ENCODE results near the gene C18orf63. TPM values are rescaled to one million over a fixed set of nuclear protein-coding genes. Genes with fewer than 3 reads are reported as not detected.
A peak's percentile ranks its signal among the peaks of the same experiment; 100 is the strongest.
"Not testable (repeated sequence)": the region's sequence is repeated elsewhere in the genome, so short reads cannot be mapped to it uniquely, and the experiment has no call there.

Gene C18orf63
- total RNA-seq, 2 donors from 2014 or later = not detected

GRCh38 chr18:74284980-74285355 is 30.7 kb upstream of the C18orf63 start:
- intact Hi-C loops (cut with DNase I) = no loop called here
- DNase-seq (no peak), ATAC-seq (peak in 1 of 2 donors; percentile 1)

GRCh38 chr18:74285583-74285982 is 30.1 kb upstream of the C18orf63 start:
- DNase-seq; intact Hi-C loops (cut with DNase I); ATAC-seq: not testable (repeated sequence)

- intact Hi-C loops (cut with DNase I) = no loop called here
- no peak for ATAC-seq
Measured at GRCh38 chr18:74286106-74286855, 29.4 kb upstream of the C18orf63 start.

GRCh38 chr18:74286856-74287255 is 28.8 kb upstream of the C18orf63 start:
- intact Hi-C loops (cut with DNase I) = no loop called here

More at GRCh38 chr18:74286106-74286855, 29.4 kb upstream of the C18orf63 start:
- DNase-seq = no peak

GRCh38 chr18:74288041-74288440 is 27.6 kb upstream of the C18orf63 start:
- no peak for ATAC-seq
- DNase-seq = no peak
- intact Hi-C loops (cut with DNase I) = no loop called here

More at GRCh38 chr18:74286856-74287255, 28.8 kb upstream of the C18orf63 start:
- ATAC-seq (no peak), DNase-seq (no peak)

- intact Hi-C loops (cut with DNase I) = no loop called here
- no peak for DNase-seq
Measured at GRCh38 chr18:74288730-74289129, 26.9 kb upstream of the C18orf63 start.

GRCh38 chr18:74289137-74289536 is 26.5 kb upstream of the C18orf63 start:
- intact Hi-C loops (cut with DNase I) = no loop called here
- ATAC-seq (no peak), DNase-seq (no peak)

More at GRCh38 chr18:74288730-74289129, 26.9 kb upstream of the C18orf63 start:
- ATAC-seq = no peak

- DNase-seq = no peak
- intact Hi-C loops (cut with DNase I) = no loop called here
- ATAC-seq = no peak
Measured at GRCh38 chr18:74290021-74290420, 25.6 kb upstream of the C18orf63 start.

- intact Hi-C loops (cut with DNase I) = no loop called here
- ATAC-seq (peak; percentile 24 to 45), DNase-seq (no peak)
Measured at GRCh38 chr18:74290794-74291471, 24.7 kb upstream of the C18orf63 start.

- ATAC-seq = no peak
- intact Hi-C loops (cut with DNase I) = no loop called here
- no peak for DNase-seq
Measured at GRCh38 chr18:74291472-74291770, 24.2 kb upstream of the C18orf63 start.

GRCh38 chr18:74291771-74292540 is 23.7 kb upstream of the C18orf63 start, which contains the start of gene CYB5A:
Gene CYB5A, minus strand, starts transcription at chr18:74291963. Its CDS starts 88 bp downstream, at chr18:74291875.
- intact Hi-C loops (cut with DNase I) = no loop called here
- ATAC-seq = peak; percentile 97 to 100
- DNase-seq = peak; percentile 98

GRCh38 chr18:74292541-74292858 is 23.1 kb upstream of the C18orf63 start:
- intact Hi-C loops (cut with DNase I) = no loop called here
- ATAC-seq (no peak), DNase-seq (no peak)

- intact Hi-C loops (cut with DNase I); ATAC-seq; DNase-seq: not testable (repeated sequence)
Measured at GRCh38 chr18:74292982-74293381, 22.7 kb upstream of the C18orf63 start.

- ATAC-seq (no peak), DNase-seq (peak; percentile 30)
- intact Hi-C loops (cut with DNase I) = no loop called here
Measured at GRCh38 chr18:74294526-74294925, 21.1 kb upstream of the C18orf63 start.

GRCh38 chr18:74299162-74299561 is 16.5 kb upstream of the C18orf63 start:
- ATAC-seq = no peak
- DNase-seq = no peak
- intact Hi-C loops (cut with DNase I) = no loop called here

GRCh38 chr18:74299746-74300145 is 15.9 kb upstream of the C18orf63 start:
- DNase-seq (no peak), ATAC-seq (no peak)
- intact Hi-C loops (cut with DNase I) = no loop called here

- ATAC-seq = no peak
- no peak for DNase-seq
- intact Hi-C loops (cut with DNase I) = no loop called here
Measured at GRCh38 chr18:74303306-74303705, 12.3 kb upstream of the C18orf63 start.

GRCh38 chr18:74303936-74304335 is 11.7 kb upstream of the C18orf63 start:
- DNase-seq (no peak), ATAC-seq (no peak)

GRCh38 chr18:74310411-74310810 is 5.2 kb upstream of the C18orf63 start:
- no peak for DNase-seq
- peak; percentile 51 to 81 for ATAC-seq
- intact Hi-C loops (cut with DNase I) = no loop called here

More at GRCh38 chr18:74303936-74304335, 11.7 kb upstream of the C18orf63 start:
- intact Hi-C loops (cut with DNase I) = no loop called here

GRCh38 chr18:74311000-74311399 is 4.6 kb upstream of the C18orf63 start:
- ATAC-seq = peak in 1 of 2 donors; percentile 42
- no peak for DNase-seq

More at GRCh38 chr18:74311000-74311399, 4.6 kb upstream of the C18orf63 start:
- intact Hi-C loops (cut with DNase I) = no loop called here

Measured in left cardiac atrium (tissue), 4 donors.